HG02981 (cell line): ENCODE results near the gene CD300LD.
"Not testable (repeated sequence)": the region's sequence is repeated elsewhere in the genome, so short reads cannot be mapped to it uniquely, and the experiment has no call there.

Experiments used
- ATAC-seq: cut with Tn5 transposase; IDR thresholded peaks from one replicate; pipeline ENCODE4 v1.9.1; 2021; ENCODE audit warnings: mild to moderate bottlenecking, moderate library complexity; ENCODE audit not compliant: unreplicated experiment

The CD300LD gene

GRCh38 chr17:74592087-74592990 lies at the start of gene CD300LD:
Gene CD300LD (minus strand): TSS chr17:74592283. CDS start chr17:74592202, 81 bp downstream.
- no peak for ATAC-seq

GRCh38 chr17:74641224-74641957 lies 49.3 kb upstream of the CD300LD start:
- ATAC-seq: no peak

- no peak for ATAC-seq
Measured at GRCh38 chr17:74639704-74640151, 47.6 kb upstream of the CD300LD start.

GRCh38 chr17:74637926-74638325 lies 45.8 kb upstream of the CD300LD start:
- ATAC-seq: no peak

- ATAC-seq: no peak
Measured at GRCh38 chr17:74637265-74637664, 45.2 kb upstream of the CD300LD start.

- ATAC-seq: not testable (repeated sequence)
Measured at GRCh38 chr17:74636541-74637085, 44.5 kb upstream of the CD300LD start.

- ATAC-seq: no peak
Measured at GRCh38 chr17:74635418-74635817, 43.3 kb upstream of the CD300LD start.

- no peak for ATAC-seq
Measured at GRCh38 chr17:74633326-74633725, 41.2 kb upstream of the CD300LD start.

- ATAC-seq: no peak
Measured at GRCh38 chr17:74632617-74633016, 40.5 kb upstream of the CD300LD start.

- no peak for ATAC-seq
Measured at GRCh38 chr17:74631468-74632450, 39.7 kb upstream of the CD300LD start.

GRCh38 chr17:74630251-74630650 lies 38.2 kb upstream of the CD300LD start:
- not testable (repeated sequence) for ATAC-seq

- no peak for ATAC-seq
Measured at GRCh38 chr17:74625661-74626060, 33.6 kb upstream of the CD300LD start.

- no peak for ATAC-seq
Measured at GRCh38 chr17:74624131-74624530, 32.0 kb upstream of the CD300LD start.

GRCh38 chr17:74623693-74624093 lies 31.6 kb upstream of the CD300LD start, which contains the start of gene CD300E:
Gene CD300E (minus strand): TSS chr17:74623738. CDS start chr17:74623621, 117 bp downstream.
- no peak for ATAC-seq

- ATAC-seq: no peak
Measured at GRCh38 chr17:74619077-74619673, 27.1 kb upstream of the CD300LD start.

GRCh38 chr17:74618451-74618850 lies 26.4 kb upstream of the CD300LD start:
- ATAC-seq: no peak

- no peak for ATAC-seq
Measured at GRCh38 chr17:74616696-74617095, 24.6 kb upstream of the CD300LD start.

- no peak for ATAC-seq
Measured at GRCh38 chr17:74612046-74612445, 20.0 kb upstream of the CD300LD start.

- no peak for ATAC-seq
Measured at GRCh38 chr17:74610108-74610507, 18.0 kb upstream of the CD300LD start.

- no peak for ATAC-seq
Measured at GRCh38 chr17:74608511-74608910, 16.4 kb upstream of the CD300LD start.
